Measurements from ENCODE around the gene GPX2.

- TF ChIP-seq TAF1 (IDR thresholded peaks at IDR 0.05; ENCODE audit: borderline replicate concordance, low read depth, low read length) (no peak), POLR2AphosphoS5 (IDR thresholded peaks at IDR 0.05; ENCODE audit: low read depth, low read length) (no peak), POLR2A (IDR thresholded peaks at IDR 0.05; ENCODE audit: low read depth, low read length) (no peak)
Measured at GRCh38 chr14:64937821-64938193, 4.7 kb downstream of the GPX2 start.

Measured in GM12892 (cell line).